GM06990 (cell line): ENCODE data around the gene ADAMTS17.

ENCODE experiments used
- DNase-seq: peaks from one replicate; pipeline ENCODE4 v3.0.0-alpha.2; 2011; ENCODE audit not compliant: insufficient read length; ENCODE audit errors: extremely low read depth
- H3K27me3 ChIP-seq: replicated peaks from 2 replicates; pipeline ENCODE4 v1.6.0; 2011; ENCODE audit warnings: low read length; ENCODE audit not compliant: control insufficient read depth, insufficient read depth
- H3K36me3 ChIP-seq: 2 replicates; pipeline ENCODE4 v1.5.1; 2011; ENCODE audit warnings: low read length; ENCODE audit not compliant: control insufficient read depth, insufficient read depth
- H3K4me3 ChIP-seq: replicated peaks from 2 replicates; pipeline ENCODE4 v1.5.1; 2011; ENCODE audit warnings: low read depth, mild to moderate bottlenecking, control low read depth, low read length
- CTCF ChIP-seq: IDR thresholded peaks from 2 replicates; pipeline ENCODE4 v1.5.1; 2011; ENCODE audit warnings: low read length, control low read depth, mild to moderate bottlenecking, inconsistent platforms; ENCODE audit not compliant: insufficient read depth, poor library complexity, severe bottlenecking

Gene ADAMTS17

GRCh38 chr15:100284191-100284590 lies 57.6 kb downstream of the ADAMTS17 start:
- Histone ChIP-seq H3K27me3 (no peaks in the 10 kb centered on the region), H3K36me3 (no peaks in the 10 kb centered on the region), H3K4me3 (no peak overlapping the region)
- DNase-seq = no peak
- TF ChIP-seq CTCF = no peak

- H3K27me3 ChIP-seq = no peaks in the 10 kb centered on the region
These were observed 60.5 kb downstream of the ADAMTS17 start for GRCh38 chr15:100281096-100281917.

GRCh38 chr15:100279849-100280248 lies 61.9 kb downstream of the ADAMTS17 start:
- H3K27me3 ChIP-seq = no peaks in the 10 kb centered on the region; the same call in none of the 2 replicates
- H3K4me3 ChIP-seq = no peak overlapping the region
- DNase-seq = no peak
- no peak for TF ChIP-seq CTCF
- no peaks in the 10 kb centered on the region for H3K36me3 ChIP-seq

More at GRCh38 chr15:100281096-100281917, 60.5 kb downstream of the ADAMTS17 start:
- Histone ChIP-seq H3K4me3 (no peak overlapping the region), H3K36me3 (no peaks in the 10 kb centered on the region)
- no peak for TF ChIP-seq CTCF
- no peak for DNase-seq

- no peak for TF ChIP-seq CTCF
- H3K4me3 ChIP-seq = no peak overlapping the region
- H3K27me3 ChIP-seq = no peaks in the 10 kb centered on the region; the same call in none of the 2 replicates
These were observed 62.3 kb downstream of the ADAMTS17 start for GRCh38 chr15:100279446-100279845.

GRCh38 chr15:100278596-100279380 lies 63.0 kb downstream of the ADAMTS17 start:
- TF ChIP-seq CTCF = no peak
- H3K36me3 ChIP-seq = no peaks in the 10 kb centered on the region
- H3K4me3 ChIP-seq = no peak overlapping the region
- H3K27me3 ChIP-seq = no peaks in the 10 kb centered on the region; the same call in none of the 2 replicates
- no peak for DNase-seq

More at GRCh38 chr15:100279446-100279845, 62.3 kb downstream of the ADAMTS17 start:
- DNase-seq = no peak
- no peaks in the 10 kb centered on the region for H3K36me3 ChIP-seq
